Liver (tissue), 3 donors: ENCODE data around the gene BCAS1.

ENCODE experiments used
- ATF3 ChIP-seq: IDR thresholded peaks from 2 replicates; pipeline ENCODE4 v1.6.1; 2016; ENCODE audit warnings: antibody characterized with exemption
- EGR1 ChIP-seq, 2 donors: IDR thresholded peaks; 2 replicates each; pipeline ENCODE4 v1.6.1; 2016 to 2018; ENCODE audit warnings: antibody characterized with exemption in 2 of 2, low read depth in 2 of 2
- FOXA1 ChIP-seq: IDR thresholded peaks from 2 replicates; pipeline ENCODE4 v1.6.1; 2016; ENCODE audit warnings: antibody characterized with exemption
- HNF4G ChIP-seq: IDR thresholded peaks from 2 replicates; pipeline ENCODE4 v1.6.1; 2016; ENCODE audit warnings: antibody characterized with exemption
- JUND ChIP-seq, 2 donors: IDR thresholded peaks; 2 replicates each; pipeline ENCODE4 v1.6.1; 2016; ENCODE audit warnings: antibody characterized with exemption in 2 of 2
- RAD21 ChIP-seq, 2 donors: IDR thresholded peaks; 2 replicates each; pipeline ENCODE4 v1.6.1; 2016; ENCODE audit warnings: antibody characterized with exemption in 2 of 2, mild to moderate bottlenecking in 2 of 2
- SP1 ChIP-seq: IDR thresholded peaks from 2 replicates; pipeline ENCODE4 v1.6.1; 2018; ENCODE audit warnings: antibody characterized with exemption, mild to moderate bottlenecking
- TAF1 ChIP-seq: conservative IDR thresholded peaks from 2 replicates; pipeline ENCODE4 v1.6.1; 2016; ENCODE audit warnings: antibody characterized with exemption, mild to moderate bottlenecking
- YY1 ChIP-seq: IDR thresholded peaks from 2 replicates; pipeline ENCODE4 v1.6.1; 2016; ENCODE audit warnings: antibody characterized with exemption, mild to moderate bottlenecking
- ZBTB33 ChIP-seq: IDR thresholded peaks from 2 replicates; pipeline ENCODE4 v1.6.1; 2016; ENCODE audit warnings: antibody characterized with exemption
- TF ChIP-seq, protein P1 (sequence below): fragments of 150-350 bp; IDR thresholded peaks from 2 replicates; pipeline ENCODE4 v1.5.1; 2017; ENCODE audit warnings: improper control_type of control experiment, low read depth, low read length; ENCODE audit not compliant: missing input control
- TF ChIP-seq, protein P2 (sequence below): IDR thresholded peaks from 2 replicates; pipeline ENCODE4 v1.6.1; 2016; ENCODE audit warnings: antibody characterized with exemption
- TF ChIP-seq, protein P3 (sequence below): IDR thresholded peaks from 2 replicates; pipeline ENCODE4 v1.6.1; 2016; ENCODE audit warnings: antibody characterized with exemption, mild to moderate bottlenecking
- donor health status: healthy.
- donor health status: healthy.

- TF ChIP-seq TAF1: no peak
- no peak for TF ChIP-seq ZBTB33
- TF ChIP-seq SP1: no peak
- TF ChIP-seq, protein P1, sequence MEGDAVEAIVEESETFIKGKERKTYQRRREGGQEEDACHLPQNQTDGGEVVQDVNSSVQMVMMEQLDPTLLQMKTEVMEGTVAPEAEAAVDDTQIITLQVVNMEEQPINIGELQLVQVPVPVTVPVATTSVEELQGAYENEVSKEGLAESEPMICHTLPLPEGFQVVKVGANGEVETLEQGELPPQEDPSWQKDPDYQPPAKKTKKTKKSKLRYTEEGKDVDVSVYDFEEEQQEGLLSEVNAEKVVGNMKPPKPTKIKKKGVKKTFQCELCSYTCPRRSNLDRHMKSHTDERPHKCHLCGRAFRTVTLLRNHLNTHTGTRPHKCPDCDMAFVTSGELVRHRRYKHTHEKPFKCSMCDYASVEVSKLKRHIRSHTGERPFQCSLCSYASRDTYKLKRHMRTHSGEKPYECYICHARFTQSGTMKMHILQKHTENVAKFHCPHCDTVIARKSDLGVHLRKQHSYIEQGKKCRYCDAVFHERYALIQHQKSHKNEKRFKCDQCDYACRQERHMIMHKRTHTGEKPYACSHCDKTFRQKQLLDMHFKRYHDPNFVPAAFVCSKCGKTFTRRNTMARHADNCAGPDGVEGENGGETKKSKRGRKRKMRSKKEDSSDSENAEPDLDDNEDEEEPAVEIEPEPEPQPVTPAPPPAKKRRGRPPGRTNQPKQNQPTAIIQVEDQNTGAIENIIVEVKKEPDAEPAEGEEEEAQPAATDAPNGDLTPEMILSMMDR: no peak
- no peak for TF ChIP-seq JUND (IDR thresholded peaks at IDR 0.05)
- TF ChIP-seq EGR1 (IDR thresholded peaks at IDR 0.05; ENCODE audit: low read depth in 2 of 2): no peak
- TF ChIP-seq, protein P2, sequence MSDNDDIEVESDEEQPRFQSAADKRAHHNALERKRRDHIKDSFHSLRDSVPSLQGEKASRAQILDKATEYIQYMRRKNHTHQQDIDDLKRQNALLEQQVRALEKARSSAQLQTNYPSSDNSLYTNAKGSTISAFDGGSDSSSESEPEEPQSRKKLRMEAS: no peak
- TF ChIP-seq YY1: no peak
- no peak for TF ChIP-seq HNF4G
- TF ChIP-seq, protein P3, sequence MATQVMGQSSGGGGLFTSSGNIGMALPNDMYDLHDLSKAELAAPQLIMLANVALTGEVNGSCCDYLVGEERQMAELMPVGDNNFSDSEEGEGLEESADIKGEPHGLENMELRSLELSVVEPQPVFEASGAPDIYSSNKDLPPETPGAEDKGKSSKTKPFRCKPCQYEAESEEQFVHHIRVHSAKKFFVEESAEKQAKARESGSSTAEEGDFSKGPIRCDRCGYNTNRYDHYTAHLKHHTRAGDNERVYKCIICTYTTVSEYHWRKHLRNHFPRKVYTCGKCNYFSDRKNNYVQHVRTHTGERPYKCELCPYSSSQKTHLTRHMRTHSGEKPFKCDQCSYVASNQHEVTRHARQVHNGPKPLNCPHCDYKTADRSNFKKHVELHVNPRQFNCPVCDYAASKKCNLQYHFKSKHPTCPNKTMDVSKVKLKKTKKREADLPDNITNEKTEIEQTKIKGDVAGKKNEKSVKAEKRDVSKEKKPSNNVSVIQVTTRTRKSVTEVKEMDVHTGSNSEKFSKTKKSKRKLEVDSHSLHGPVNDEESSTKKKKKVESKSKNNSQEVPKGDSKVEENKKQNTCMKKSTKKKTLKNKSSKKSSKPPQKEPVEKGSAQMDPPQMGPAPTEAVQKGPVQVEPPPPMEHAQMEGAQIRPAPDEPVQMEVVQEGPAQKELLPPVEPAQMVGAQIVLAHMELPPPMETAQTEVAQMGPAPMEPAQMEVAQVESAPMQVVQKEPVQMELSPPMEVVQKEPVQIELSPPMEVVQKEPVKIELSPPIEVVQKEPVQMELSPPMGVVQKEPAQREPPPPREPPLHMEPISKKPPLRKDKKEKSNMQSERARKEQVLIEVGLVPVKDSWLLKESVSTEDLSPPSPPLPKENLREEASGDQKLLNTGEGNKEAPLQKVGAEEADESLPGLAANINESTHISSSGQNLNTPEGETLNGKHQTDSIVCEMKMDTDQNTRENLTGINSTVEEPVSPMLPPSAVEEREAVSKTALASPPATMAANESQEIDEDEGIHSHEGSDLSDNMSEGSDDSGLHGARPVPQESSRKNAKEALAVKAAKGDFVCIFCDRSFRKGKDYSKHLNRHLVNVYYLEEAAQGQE: no peak
- TF ChIP-seq ATF3: no peak
- TF ChIP-seq RAD21 (IDR thresholded peaks at IDR 0.05): no peak
- no peak for TF ChIP-seq FOXA1
These were observed 79.5 kb downstream of the BCAS1 start for GRCh38 chr20:53990768-53991450.
